GM12872 (cell line): Measurements from ENCODE around the gene SLC34A1.

Experiments used
- CTCF ChIP-seq: IDR thresholded peaks from 3 replicates; pipeline ENCODE4 v1.5.1; 2011; ENCODE audit warnings: low read depth, mild to moderate bottlenecking, low read length, moderate library complexity; ENCODE audit not compliant: insufficient read depth

Gene SLC34A1

GRCh38 chr5:177357146-177357458 is 27.1 kb upstream of the SLC34A1 start:
- no peak for TF ChIP-seq CTCF

GRCh38 chr5:177357459-177358351 is 26.5 kb upstream of the SLC34A1 start, which contains the start of gene RGS14:
RGS14 (plus strand) TSS chr5:177357924; CDS start chr5:177358025, 101 bp downstream.
- TF ChIP-seq CTCF: no peak

- TF ChIP-seq CTCF: no peak
These were observed 25.8 kb upstream of the SLC34A1 start for GRCh38 chr5:177358370-177358819.

GRCh38 chr5:177359451-177359851 is 24.8 kb upstream of the SLC34A1 start:
- TF ChIP-seq CTCF: no peak

- no peak for TF ChIP-seq CTCF
These were observed 24.4 kb upstream of the SLC34A1 start for GRCh38 chr5:177359860-177360259.

- TF ChIP-seq CTCF: peak; percentile 33; the same call in 1 of the 3 replicates
These were observed 22.6 kb upstream of the SLC34A1 start for GRCh38 chr5:177361418-177362291.

GRCh38 chr5:177362292-177362609 is 22.0 kb upstream of the SLC34A1 start:
- TF ChIP-seq CTCF: no peak
